ENCODE data around the gene NELFA.

Gene NELFA

DNA sequence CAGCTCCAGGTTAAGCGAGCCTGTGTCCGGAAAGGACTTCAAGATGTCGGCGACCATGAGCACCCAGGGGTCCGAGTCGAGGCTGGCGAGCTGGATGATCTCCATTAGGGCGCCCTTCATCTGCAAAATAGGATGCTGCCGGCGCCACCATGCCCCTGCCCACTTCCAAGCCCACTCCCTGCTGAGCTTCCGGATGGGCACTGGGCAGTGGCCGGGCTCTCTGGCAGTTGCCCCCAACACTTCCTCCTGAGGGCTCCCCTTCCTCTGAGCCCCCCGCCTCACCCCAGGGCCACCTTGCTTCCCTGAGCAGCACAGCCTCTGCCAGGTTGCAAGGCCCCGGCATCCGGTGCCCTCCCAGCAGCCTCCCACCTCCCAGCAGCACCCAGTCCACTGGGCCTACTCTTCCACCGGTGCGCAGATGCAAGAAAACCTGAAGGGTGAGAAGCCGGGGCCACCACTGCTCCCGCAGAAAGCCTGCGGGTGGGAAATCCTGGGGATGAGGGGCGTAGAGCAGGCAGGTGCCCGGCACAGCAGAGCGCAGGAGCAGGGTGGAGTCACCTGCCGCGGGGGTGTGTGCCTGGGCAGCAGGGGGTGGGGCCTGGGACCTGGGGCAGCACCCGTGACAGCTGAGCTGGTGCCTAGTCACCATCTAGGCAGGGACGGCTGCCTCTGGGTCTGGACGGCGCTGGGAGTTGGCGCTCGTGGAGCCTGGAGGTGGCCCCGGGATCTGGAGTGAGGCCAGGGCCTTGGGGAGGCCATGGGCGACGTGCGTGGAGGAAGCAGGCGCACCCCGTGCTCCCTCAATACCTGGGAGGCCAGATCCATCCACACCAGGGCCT, 17.0 kb downstream of the NELFA start:
- peaks cover 13 to 39% of the 10 kb centered on the region in 2 donors for H3K36me3 ChIP-seq (ENCODE audit: control insufficient read depth in 1 of 2, insufficient read depth in 2 of 2, low read length in 2 of 2)
- no peak overlapping the region for H3K27ac ChIP-seq (ENCODE audit: low read length)
- no peaks in the 10 kb centered on the region for H3K4me1 ChIP-seq (ENCODE audit: control insufficient read depth in 1 of 2, insufficient read depth in 2 of 2, low read length in 2 of 2)
- no peak overlapping the region for H3K4me3 ChIP-seq (ENCODE audit: low read depth in 1 of 2, low read length in 2 of 2)
- H3K9me3 ChIP-seq (ENCODE audit: control insufficient read depth in 1 of 2, low read length in 2 of 2): no peaks in the 10 kb centered on the region
- no peaks in the 10 kb centered on the region for H3K27me3 ChIP-seq (ENCODE audit: low read depth, low read length)

DNA sequence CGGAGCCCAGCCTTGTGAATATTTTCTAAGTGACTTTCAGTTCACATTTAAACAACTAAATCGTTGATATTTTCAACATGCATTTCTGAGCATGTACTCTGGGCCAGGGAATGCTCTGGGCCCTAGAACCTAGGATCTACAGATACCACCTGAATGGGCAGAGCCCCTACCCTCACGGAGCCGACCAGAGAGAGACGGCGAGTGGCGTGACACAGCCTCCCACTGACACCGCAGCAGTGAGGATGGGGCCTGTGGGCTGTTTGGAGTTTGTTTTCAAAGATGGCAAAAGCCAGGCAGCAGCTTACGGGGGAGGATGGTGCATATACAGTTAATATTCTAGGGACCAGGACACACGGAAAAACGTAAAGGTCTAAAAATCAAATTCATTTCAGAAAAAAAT, 17.7 kb downstream of the NELFA start:
- H3K27ac ChIP-seq (ENCODE audit: low read length): no peak overlapping the region
- H3K36me3 ChIP-seq (ENCODE audit: control insufficient read depth in 1 of 2, insufficient read depth in 2 of 2, low read length in 2 of 2): peaks cover 13 to 45% of the 10 kb centered on the region in 2 donors
- no peak overlapping the region for H3K4me3 ChIP-seq (ENCODE audit: low read depth in 1 of 2, low read length in 2 of 2)
- H3K4me1 ChIP-seq (ENCODE audit: control insufficient read depth in 1 of 2, insufficient read depth in 2 of 2, low read length in 2 of 2): no peaks in the 10 kb centered on the region
- H3K27me3 ChIP-seq (ENCODE audit: low read depth, low read length): no peaks in the 10 kb centered on the region
- H3K9me3 ChIP-seq (ENCODE audit: control insufficient read depth in 1 of 2, low read length in 2 of 2): no peaks in the 10 kb centered on the region

DNA sequence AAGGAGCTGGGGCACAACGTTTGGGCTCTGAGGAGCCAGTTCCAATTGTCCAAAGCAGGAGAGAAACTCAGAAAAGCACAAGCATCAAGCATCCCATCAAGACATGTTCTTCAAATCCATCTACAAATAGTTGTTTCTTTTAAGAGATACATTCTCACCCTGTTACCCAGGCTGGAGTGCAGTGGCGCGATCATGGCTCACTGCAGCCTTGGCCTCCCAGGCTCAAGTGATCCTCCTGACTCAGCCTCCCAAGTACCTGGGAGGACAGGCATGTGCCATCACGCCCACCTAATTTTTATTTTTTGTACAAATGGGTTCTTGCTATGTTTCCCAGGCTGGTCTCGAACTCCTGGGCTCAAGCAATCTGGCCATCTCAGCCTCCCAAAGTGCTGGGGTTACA, 18.1 kb downstream of the NELFA start:
- Histone ChIP-seq H3K27me3 (ENCODE audit: low read depth, low read length) (no peaks in the 10 kb centered on the region), H3K9me3 (ENCODE audit: control insufficient read depth in 1 of 2, low read length in 2 of 2) (no peaks in the 10 kb centered on the region), H3K27ac (ENCODE audit: low read length) (no peak overlapping the region), H3K4me1 (ENCODE audit: control insufficient read depth in 1 of 2, insufficient read depth in 2 of 2, low read length in 2 of 2) (no peaks in the 10 kb centered on the region), H3K36me3 (ENCODE audit: control insufficient read depth in 1 of 2, insufficient read depth in 2 of 2, low read length in 2 of 2) (peaks cover 13 to 49% of the 10 kb centered on the region in 2 donors), H3K4me3 (ENCODE audit: low read depth in 1 of 2, low read length in 2 of 2) (no peak overlapping the region)

DNA sequence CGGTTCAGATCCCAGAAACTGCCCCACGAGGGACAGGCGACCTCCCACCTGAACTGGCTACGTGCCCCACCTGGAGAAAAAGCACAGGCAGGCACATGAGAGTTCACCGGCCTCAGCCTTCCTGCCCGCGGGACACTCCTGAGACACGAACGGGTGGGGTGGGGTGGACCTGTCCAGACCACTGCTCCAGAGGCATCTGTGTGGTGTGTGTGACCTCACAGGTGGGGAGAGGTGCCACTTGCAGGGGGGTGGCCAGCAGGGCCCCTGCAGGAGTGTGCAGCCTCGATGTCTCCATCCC, 18.5 kb downstream of the NELFA start:
- Histone ChIP-seq H3K27ac (ENCODE audit: low read length) (no peak overlapping the region), H3K9me3 (ENCODE audit: control insufficient read depth in 1 of 2, low read length in 2 of 2) (no peaks in the 10 kb centered on the region), H3K36me3 (ENCODE audit: control insufficient read depth in 1 of 2, insufficient read depth in 2 of 2, low read length in 2 of 2) (peaks cover 15 to 53% of the 10 kb centered on the region in 2 donors), H3K4me1 (ENCODE audit: control insufficient read depth in 1 of 2, insufficient read depth in 2 of 2, low read length in 2 of 2) (no peaks in the 10 kb centered on the region), H3K4me3 (ENCODE audit: low read depth in 1 of 2, low read length in 2 of 2) (no peak overlapping the region), H3K27me3 (ENCODE audit: low read depth, low read length) (no peaks in the 10 kb centered on the region)

- H3K27me3 ChIP-seq (ENCODE audit: low read depth, low read length): no peaks in the 10 kb centered on the region
- H3K4me3 ChIP-seq (ENCODE audit: low read depth in 1 of 2, low read length in 2 of 2): no peak overlapping the region
- no peaks in the 10 kb centered on the region for H3K9me3 ChIP-seq (ENCODE audit: control insufficient read depth in 1 of 2, low read length in 2 of 2)
- no peak overlapping the region for H3K27ac ChIP-seq (ENCODE audit: low read length)
- no peaks in the 10 kb centered on the region for H3K4me1 ChIP-seq (ENCODE audit: control insufficient read depth in 1 of 2, insufficient read depth in 2 of 2, low read length in 2 of 2)
- H3K36me3 ChIP-seq (ENCODE audit: control insufficient read depth in 1 of 2, insufficient read depth in 2 of 2, low read length in 2 of 2): peaks cover 18 to 58% of the 10 kb centered on the region in 2 donors
These were observed 19.0 kb downstream of the NELFA start for GRCh38 chr4:1989533-1990347.

GRCh38 chr4:1988327-1988724, 20.4 kb downstream of the NELFA start:
- H3K27me3 ChIP-seq (ENCODE audit: low read depth, low read length): no peaks in the 10 kb centered on the region
- H3K4me3 ChIP-seq (ENCODE audit: low read depth in 1 of 2, low read length in 2 of 2): no peak overlapping the region
- H3K27ac ChIP-seq (ENCODE audit: low read length): no peak overlapping the region
- H3K36me3 ChIP-seq (ENCODE audit: control insufficient read depth in 1 of 2, insufficient read depth in 2 of 2, low read length in 2 of 2): peaks cover 20 to 72% of the 10 kb centered on the region in 2 donors
- no peaks in the 10 kb centered on the region for H3K4me1 ChIP-seq (ENCODE audit: control insufficient read depth in 1 of 2, insufficient read depth in 2 of 2, low read length in 2 of 2)
- H3K9me3 ChIP-seq (ENCODE audit: control insufficient read depth in 1 of 2, low read length in 2 of 2): no peaks in the 10 kb centered on the region

GRCh38 chr4:1987721-1988326, 20.9 kb downstream of the NELFA start:
- H3K27me3 ChIP-seq (ENCODE audit: low read depth, low read length): no peaks in the 10 kb centered on the region
- no peak overlapping the region for H3K27ac ChIP-seq (ENCODE audit: low read length)
- H3K9me3 ChIP-seq (ENCODE audit: control insufficient read depth in 1 of 2, low read length in 2 of 2): no peaks in the 10 kb centered on the region
- peaks cover 25 to 77% of the 10 kb centered on the region in 2 donors for H3K36me3 ChIP-seq (ENCODE audit: control insufficient read depth in 1 of 2, insufficient read depth in 2 of 2, low read length in 2 of 2)
- no peaks in the 10 kb centered on the region for H3K4me1 ChIP-seq (ENCODE audit: control insufficient read depth in 1 of 2, insufficient read depth in 2 of 2, low read length in 2 of 2)
- H3K4me3 ChIP-seq (ENCODE audit: low read depth in 1 of 2, low read length in 2 of 2): no peak overlapping the region

DNA sequence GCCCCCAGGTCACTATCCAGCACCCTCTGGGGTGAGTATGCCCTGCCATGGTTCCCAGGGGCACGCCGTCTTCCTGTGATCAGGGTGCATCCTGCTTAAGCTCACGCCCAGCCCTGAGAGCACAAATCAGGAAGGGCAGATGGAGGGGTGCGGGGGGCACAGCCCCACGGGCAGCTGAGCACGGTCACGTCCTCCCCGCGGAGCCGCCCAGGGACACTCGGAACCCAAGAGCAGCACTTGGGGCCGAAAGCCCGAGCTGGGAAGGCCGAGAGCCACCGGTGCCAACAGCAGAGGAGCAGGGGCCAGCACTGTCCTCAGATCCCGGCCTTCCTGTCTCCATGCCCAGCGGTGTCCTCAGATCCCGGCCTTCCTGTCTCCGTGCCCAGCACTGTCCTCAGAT, 21.5 kb downstream of the NELFA start:
- Histone ChIP-seq H3K9me3 (ENCODE audit: control insufficient read depth in 1 of 2, low read length in 2 of 2) (no peaks in the 10 kb centered on the region), H3K27ac (ENCODE audit: low read length) (no peak overlapping the region), H3K4me1 (ENCODE audit: control insufficient read depth in 1 of 2, insufficient read depth in 2 of 2, low read length in 2 of 2) (no peaks in the 10 kb centered on the region), H3K27me3 (ENCODE audit: low read depth, low read length) (no peaks in the 10 kb centered on the region), H3K4me3 (ENCODE audit: low read depth in 1 of 2, low read length in 2 of 2) (no peak overlapping the region), H3K36me3 (ENCODE audit: control insufficient read depth in 1 of 2, insufficient read depth in 2 of 2, low read length in 2 of 2) (peaks cover 25 to 82% of the 10 kb centered on the region in 2 donors)

GRCh38 chr4:1986578-1987210, 22.1 kb downstream of the NELFA start:
- Histone ChIP-seq H3K4me3 (ENCODE audit: low read depth in 1 of 2, low read length in 2 of 2) (no peak overlapping the region), H3K27ac (ENCODE audit: low read length) (no peak overlapping the region), H3K36me3 (ENCODE audit: control insufficient read depth in 1 of 2, insufficient read depth in 2 of 2, low read length in 2 of 2) (peaks cover 25 to 85% of the 10 kb centered on the region in 2 donors), H3K9me3 (ENCODE audit: control insufficient read depth in 1 of 2, low read length in 2 of 2) (no peaks in the 10 kb centered on the region), H3K4me1 (ENCODE audit: control insufficient read depth in 1 of 2, insufficient read depth in 2 of 2, low read length in 2 of 2) (no peaks in the 10 kb centered on the region), H3K27me3 (ENCODE audit: low read depth, low read length) (no peaks in the 10 kb centered on the region)

- no peaks in the 10 kb centered on the region for H3K9me3 ChIP-seq (ENCODE audit: control insufficient read depth in 1 of 2, low read length in 2 of 2)
- H3K36me3 ChIP-seq (ENCODE audit: control insufficient read depth in 1 of 2, insufficient read depth in 2 of 2, low read length in 2 of 2): peaks cover 27 to 91% of the 10 kb centered on the region in 2 donors
- H3K27ac ChIP-seq (ENCODE audit: low read length): no peak overlapping the region
- no peaks in the 10 kb centered on the region for H3K27me3 ChIP-seq (ENCODE audit: low read depth, low read length)
- H3K4me1 ChIP-seq (ENCODE audit: control insufficient read depth in 1 of 2, insufficient read depth in 2 of 2, low read length in 2 of 2): no peaks in the 10 kb centered on the region
- no peak overlapping the region for H3K4me3 ChIP-seq (ENCODE audit: low read depth in 1 of 2, low read length in 2 of 2)
These were observed 22.8 kb downstream of the NELFA start for GRCh38 chr4:1985780-1986577.
